HG02870 (cell line): ENCODE results near the gene SURF4.

Experiments
- ATAC-seq: cut with Tn5 transposase; IDR thresholded peaks from one replicate; pipeline ENCODE4 v1.9.1; 2021; ENCODE audit warnings: mild to moderate bottlenecking, moderate library complexity; ENCODE audit not compliant: unreplicated experiment

Gene SURF4

GRCh38 chr9:133353548-133353947 lies 22.3 kb downstream of the SURF4 start:
- no peak for ATAC-seq

GRCh38 chr9:133352635-133353340 lies 23.1 kb downstream of the SURF4 start:
- ATAC-seq: no peak

- no peak for ATAC-seq
These were observed 23.8 kb downstream of the SURF4 start for GRCh38 chr9:133351908-133352634.

GRCh38 chr9:133351526-133351907 lies 24.3 kb downstream of the SURF4 start:
- no peak for ATAC-seq

GRCh38 chr9:133349965-133350616 lies 25.8 kb downstream of the SURF4 start:
- no peak for ATAC-seq

GRCh38 chr9:133348718-133349573 lies 26.9 kb downstream of the SURF4 start:
- ATAC-seq: no peak

DNA sequence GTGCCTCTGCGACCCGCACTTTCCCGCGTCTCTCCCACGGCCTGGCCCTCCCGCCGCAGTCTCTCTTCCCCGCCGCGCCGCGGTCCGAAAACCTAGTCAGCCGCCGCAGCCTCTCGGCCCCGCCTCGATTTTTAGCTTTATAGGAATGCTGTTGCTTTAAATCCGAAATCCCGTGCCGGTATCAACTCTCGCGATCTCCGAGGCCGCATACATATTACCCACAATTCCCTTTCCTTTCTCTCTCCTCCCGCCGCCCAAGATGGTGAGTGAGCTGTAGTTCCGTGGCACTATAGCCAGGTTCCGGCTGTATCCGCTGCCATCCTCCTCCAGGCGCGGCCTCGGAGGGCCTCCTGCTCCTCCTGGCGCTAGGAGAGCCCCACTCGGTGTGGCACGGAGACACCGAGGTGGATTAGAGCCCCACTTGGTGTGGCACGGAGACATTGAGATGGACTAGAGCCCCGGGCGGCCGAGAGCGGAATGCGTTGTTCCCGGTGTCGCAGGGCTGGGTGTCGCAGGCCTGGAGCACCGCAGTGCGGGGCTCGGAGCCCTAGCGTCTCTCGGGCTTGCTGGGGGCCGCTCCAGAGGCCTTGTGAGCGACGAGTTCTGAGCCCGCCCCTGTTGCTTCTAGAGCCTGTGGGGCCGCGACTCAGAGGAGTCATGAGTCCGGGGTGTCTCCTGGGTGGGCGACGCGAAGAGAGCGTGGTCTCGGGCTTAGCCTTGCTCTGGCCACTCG lies 27.7 kb downstream of the SURF4 start, which contains the start of the genes MED22 and RPL7A:
Gene MED22 (minus strand): TSS at position 147 of the 733 bp plus-strand sequence. CDS start 1,469 bp downstream, outside the sequence.
Gene RPL7A (plus strand): TSS at position 234 of the 733 bp plus-strand sequence. CDS start 26 bp downstream, at position 260.
- ATAC-seq: peak; percentile 51

DNA sequence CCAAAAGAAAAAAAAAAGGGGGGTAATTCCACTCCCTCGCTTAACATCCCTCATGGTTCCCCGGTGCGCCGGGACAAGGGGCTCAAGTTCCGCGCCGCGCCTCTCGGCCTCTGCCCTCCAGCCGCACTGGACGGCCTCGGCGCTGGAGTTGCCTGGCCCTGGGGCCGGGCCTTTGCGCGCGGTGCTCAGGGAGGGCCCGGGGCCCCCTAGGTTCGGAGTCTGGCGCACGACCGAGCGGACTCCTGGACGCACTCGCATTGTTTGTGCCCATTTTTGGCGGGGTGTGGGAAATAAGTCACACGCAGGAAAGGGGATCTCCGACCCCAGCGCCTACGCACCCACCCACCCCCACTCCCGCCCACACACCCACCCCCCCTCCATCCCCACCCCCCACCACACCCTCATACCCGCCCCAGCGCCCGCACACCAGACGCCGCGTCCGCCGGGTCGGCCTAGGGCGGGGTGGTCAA lies 28.3 kb downstream of the SURF4 start:
- ATAC-seq: peak; percentile 34

DNA sequence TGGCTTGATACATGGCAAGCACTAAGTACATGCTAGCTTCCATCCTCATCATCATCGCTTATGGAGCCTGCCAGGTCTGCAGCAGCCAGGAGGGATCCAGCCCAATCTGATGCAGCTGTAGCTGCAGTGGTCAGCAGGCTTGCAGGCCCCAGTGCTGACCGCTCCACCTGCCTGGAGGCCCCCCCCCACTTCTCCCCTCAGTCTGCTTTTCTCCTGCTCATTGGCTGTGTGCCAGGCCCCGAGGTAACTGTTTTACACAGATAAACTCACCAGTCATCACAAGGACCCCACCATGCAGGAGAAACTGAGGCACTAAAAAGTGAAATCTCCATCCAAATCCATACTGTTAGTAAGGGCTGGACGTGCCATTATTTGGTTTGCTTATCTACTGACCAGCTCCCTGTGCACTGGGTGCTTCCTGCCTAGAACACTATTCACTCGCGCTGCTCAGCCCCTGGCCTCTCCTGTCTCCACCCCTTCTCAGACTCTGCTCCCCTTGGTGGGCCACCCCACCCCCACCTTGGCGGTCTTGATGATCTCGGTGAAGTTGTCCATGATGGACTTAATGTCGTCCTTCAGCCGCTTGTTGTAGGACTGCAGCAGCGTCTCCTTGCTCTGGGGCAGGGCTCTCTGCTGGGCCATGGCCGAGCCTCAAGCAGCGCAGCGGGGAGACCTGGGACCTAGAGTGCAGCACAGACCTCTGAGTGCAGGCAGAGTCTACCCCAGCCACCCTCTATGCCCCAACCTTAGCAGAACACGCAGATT lies 29.7 kb downstream of the SURF4 start:
- no peak for ATAC-seq

DNA sequence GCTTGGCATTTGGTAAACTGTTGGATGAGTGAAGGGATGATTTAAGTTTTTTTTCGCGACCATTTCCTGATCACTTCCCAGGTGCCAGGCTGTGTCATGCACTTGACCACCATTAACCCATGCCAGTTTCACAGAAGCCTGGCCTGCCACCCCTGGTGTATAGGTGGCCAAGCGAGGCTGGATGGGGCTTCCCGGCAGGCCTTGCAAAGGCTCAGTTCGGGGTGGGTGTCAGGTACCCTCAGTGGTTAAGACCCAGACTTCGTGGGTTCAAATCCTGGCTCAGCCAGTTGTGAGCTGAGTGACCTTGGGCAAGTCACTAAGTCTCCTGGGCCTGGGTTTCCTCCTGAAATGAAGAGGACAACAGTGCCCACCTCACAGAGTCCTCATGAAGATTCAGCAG lies 30.3 kb downstream of the SURF4 start:
- no peak for ATAC-seq

GRCh38 chr9:133344979-133345378 lies 30.9 kb downstream of the SURF4 start:
- ATAC-seq: no peak

- no peak for ATAC-seq
These were observed 31.8 kb downstream of the SURF4 start for GRCh38 chr9:133344071-133344470.

- no peak for ATAC-seq
These were observed 33.3 kb downstream of the SURF4 start for GRCh38 chr9:133342570-133342969.

DNA sequence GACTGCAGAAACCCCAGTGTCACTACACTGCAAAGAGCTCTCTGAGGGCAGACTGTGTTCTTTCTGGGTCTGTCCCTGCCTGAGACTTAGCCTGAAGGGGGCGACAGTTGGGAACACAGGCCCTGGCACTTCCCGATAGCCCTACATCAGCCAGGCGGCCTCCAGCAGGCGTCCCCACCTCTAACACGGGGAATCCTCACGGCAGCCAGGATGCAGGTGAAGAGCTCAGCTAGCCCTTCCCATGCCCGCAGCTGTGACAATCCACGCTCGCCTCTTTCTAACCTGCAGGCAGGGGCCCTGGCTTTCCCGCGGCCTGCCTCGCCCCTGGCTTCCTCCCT lies 33.8 kb downstream of the SURF4 start:
- no peak for ATAC-seq

GRCh38 chr9:133341369-133342068 lies 34.3 kb downstream of the SURF4 start:
- ATAC-seq: no peak

DNA sequence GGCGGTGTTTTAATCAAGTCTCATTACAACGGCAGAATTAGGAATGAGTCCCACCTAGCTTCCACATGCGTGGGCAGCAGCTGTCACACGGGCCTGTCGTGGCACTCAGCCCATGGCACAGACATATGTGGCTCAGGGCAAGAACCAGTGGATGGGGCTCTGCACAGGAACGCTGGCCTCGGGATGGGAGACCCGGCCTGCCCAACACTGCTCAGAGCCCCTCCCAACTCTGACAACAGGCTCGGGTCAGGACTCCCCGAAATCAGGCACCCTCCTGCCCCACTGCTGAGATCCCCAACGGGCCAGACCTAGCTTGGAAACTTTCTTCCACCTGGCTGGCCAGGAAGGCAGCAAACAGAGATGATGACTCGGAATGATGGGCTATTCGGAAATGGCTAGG lies 34.9 kb downstream of the SURF4 start:
- ATAC-seq: no peak

- ATAC-seq: no peak
These were observed 35.6 kb downstream of the SURF4 start for GRCh38 chr9:133340256-133340655.

- no peak for ATAC-seq
These were observed 36.2 kb downstream of the SURF4 start for GRCh38 chr9:133339641-133340040.
